DOHH2 (cell line): ENCODE data around the gene TANGO2.

Experiments used
- EZH2phosphoT487 ChIP-seq: fragments of 200-600 bp; sonication (generic); IDR thresholded peaks from 2 replicates; pipeline ENCODE4 v1.6.1; 2017; ENCODE audit warnings: borderline replicate concordance, mild to moderate bottlenecking, antibody characterized with exemption, low read length, moderate library complexity, mixed read lengths
- TF ChIP-seq, protein P1 (sequence below): fragments of 200-600 bp; sonication (generic); IDR thresholded peaks from one replicate; pipeline ENCODE4 v1.5.1; 2014; ENCODE audit warnings: antibody characterized with exemption, mild to moderate bottlenecking, low read depth, low read length; ENCODE audit not compliant: poor library complexity, severe bottlenecking

- TF ChIP-seq, protein P1, sequence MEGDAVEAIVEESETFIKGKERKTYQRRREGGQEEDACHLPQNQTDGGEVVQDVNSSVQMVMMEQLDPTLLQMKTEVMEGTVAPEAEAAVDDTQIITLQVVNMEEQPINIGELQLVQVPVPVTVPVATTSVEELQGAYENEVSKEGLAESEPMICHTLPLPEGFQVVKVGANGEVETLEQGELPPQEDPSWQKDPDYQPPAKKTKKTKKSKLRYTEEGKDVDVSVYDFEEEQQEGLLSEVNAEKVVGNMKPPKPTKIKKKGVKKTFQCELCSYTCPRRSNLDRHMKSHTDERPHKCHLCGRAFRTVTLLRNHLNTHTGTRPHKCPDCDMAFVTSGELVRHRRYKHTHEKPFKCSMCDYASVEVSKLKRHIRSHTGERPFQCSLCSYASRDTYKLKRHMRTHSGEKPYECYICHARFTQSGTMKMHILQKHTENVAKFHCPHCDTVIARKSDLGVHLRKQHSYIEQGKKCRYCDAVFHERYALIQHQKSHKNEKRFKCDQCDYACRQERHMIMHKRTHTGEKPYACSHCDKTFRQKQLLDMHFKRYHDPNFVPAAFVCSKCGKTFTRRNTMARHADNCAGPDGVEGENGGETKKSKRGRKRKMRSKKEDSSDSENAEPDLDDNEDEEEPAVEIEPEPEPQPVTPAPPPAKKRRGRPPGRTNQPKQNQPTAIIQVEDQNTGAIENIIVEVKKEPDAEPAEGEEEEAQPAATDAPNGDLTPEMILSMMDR: no peak
- no peak for TF ChIP-seq EZH2phosphoT487
Observed at GRCh38 chr22:20053407-20054033, 32.6 kb downstream of the TANGO2 start.
